ENCODE measurements around the gene TMEM225B.

DNA sequence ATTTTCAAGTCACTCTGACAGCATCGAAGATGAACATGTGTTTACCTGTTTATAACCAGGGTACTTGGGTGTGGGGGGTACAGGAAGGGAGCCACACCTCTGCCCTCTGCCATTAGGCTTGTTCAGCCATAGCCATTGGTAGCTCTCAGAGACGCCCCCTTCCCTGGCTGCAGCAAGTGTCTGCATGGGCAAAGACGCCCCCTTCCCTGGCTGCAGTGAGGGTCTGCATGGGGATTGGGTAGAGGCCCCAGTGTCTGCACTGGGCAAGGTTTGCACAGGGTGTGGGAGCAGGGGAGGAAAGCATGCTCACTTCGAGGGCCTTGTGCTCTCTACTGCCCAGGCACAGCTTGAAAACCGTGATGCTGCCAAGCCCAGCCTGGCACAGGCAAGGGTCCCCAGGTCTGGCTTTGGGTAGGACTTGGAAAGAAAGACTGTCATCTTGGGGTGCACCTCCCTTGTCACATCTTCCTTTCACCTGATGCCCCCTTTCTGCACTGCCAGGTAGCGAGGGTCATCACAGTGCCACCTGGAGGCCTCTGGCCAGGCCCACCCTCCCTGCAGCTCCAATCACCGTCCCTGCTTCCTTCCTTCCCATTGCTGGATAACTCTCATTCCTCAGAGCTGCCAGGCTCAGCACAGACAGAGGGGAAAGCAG is 3.7 kb downstream of the TMEM225B start:
- TF ChIP-seq, protein P1, sequence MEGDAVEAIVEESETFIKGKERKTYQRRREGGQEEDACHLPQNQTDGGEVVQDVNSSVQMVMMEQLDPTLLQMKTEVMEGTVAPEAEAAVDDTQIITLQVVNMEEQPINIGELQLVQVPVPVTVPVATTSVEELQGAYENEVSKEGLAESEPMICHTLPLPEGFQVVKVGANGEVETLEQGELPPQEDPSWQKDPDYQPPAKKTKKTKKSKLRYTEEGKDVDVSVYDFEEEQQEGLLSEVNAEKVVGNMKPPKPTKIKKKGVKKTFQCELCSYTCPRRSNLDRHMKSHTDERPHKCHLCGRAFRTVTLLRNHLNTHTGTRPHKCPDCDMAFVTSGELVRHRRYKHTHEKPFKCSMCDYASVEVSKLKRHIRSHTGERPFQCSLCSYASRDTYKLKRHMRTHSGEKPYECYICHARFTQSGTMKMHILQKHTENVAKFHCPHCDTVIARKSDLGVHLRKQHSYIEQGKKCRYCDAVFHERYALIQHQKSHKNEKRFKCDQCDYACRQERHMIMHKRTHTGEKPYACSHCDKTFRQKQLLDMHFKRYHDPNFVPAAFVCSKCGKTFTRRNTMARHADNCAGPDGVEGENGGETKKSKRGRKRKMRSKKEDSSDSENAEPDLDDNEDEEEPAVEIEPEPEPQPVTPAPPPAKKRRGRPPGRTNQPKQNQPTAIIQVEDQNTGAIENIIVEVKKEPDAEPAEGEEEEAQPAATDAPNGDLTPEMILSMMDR (IDR thresholded peaks at IDR 0.05): no peak
- TF ChIP-seq POLR2A (IDR thresholded peaks at IDR 0.05): no peak
